ENCODE results near the gene PHACTR1.

PHACTR1 gene

DNA sequence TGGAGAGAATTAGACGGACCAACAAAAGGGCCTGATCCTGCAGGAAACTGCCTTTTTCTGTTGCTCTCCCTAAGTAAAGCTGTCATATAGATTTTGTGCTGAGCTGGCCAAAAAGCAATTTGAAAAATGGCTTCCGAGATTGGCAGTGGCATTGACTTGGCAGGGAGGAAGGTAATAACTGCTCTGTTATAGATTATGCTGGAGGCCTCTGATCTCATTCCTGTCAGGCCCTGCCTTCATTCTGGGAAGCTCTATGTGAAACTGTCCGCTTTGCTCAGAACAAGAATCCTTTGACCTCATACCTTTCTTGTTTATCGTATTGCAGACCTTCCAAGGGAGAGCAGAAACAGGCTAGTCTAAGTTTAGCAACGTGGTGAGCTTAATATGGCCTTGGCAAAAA is 234.4 kb downstream of the PHACTR1 start:
- no peak for DNase-seq (ENCODE audit: low read depth in 2 of 2)

DNA sequence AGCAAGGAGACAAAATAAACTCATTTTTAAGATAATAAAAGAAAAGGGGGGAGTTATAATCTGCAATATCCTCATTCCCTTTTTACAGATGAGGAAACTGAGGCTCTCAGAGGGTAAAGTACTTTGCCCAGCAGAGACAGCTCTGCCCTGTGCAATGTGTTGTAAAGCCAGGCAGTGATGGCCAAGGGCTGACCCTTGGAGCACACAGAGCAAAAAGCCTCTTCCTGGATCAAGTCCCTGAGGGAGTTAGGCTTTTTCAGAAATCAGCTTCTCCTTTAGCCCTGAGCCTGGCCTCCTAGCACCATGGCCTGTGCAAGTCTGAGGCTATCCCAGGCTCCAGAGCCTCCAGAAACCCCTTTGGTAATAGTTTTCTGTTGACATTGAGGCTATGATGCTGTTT is 234.8 kb downstream of the PHACTR1 start:
- no peak for DNase-seq (ENCODE audit: low read depth in 2 of 2)

DNA sequence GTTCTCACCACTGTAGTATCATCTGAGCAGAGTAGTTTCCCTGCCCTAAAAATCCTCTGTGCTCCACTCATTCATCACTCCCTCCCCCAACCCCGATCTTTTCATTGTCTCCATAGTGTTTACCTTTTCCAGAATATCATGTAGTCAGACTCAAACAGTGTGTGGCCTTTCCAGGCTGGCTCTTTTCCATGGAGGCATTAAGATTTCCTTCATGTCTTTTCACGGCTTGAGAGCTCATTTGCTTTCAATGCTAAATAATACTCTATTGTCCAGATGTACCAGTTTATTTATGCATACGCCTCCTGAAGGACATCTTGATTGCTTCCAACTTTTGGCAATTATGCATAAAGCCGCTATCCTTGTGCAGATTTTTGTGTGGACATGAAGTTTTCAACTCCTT is 235.8 kb downstream of the PHACTR1 start:
- DNase-seq (ENCODE audit: low read depth in 2 of 2), result no peak

DNA sequence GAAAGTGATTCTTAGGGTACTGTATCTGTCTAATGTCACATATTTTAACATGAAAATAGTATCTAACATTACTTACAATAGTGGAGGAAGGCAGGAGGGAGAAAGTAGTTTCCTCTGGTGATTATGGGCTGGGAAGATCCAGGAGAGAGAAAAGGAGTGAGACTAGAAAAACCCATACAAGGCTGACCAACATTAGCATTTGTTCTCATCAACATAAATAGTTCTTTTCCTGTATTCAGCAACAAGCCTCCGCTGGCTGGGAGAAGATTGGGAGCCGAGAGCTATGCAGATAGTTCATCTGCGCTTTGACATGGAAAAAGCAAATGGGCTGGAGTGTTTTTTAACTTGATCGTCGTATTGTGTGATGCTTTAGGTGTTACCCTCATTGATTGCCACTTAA is 239.4 kb downstream of the PHACTR1 start:
- no peak for DNase-seq (ENCODE audit: low read depth in 2 of 2)

DNA sequence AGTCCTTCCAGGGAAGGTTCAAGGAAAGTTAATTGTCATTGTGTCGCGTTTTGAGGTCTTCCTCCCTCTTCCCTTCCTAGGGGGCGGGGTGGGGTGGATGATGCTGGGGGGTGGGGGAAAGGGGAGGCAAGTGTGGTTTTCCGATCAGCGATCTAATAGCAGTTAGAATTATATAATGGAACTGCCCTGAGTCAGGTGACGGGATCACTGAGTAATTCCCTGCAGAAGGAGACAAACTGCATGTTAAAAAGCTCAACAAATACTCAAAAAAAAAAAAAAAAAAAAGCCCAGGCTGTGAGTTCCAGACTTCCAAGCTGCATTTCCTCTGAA is 240.4 kb downstream of the PHACTR1 start:
- no peak for DNase-seq (ENCODE audit: low read depth in 2 of 2)

DNA sequence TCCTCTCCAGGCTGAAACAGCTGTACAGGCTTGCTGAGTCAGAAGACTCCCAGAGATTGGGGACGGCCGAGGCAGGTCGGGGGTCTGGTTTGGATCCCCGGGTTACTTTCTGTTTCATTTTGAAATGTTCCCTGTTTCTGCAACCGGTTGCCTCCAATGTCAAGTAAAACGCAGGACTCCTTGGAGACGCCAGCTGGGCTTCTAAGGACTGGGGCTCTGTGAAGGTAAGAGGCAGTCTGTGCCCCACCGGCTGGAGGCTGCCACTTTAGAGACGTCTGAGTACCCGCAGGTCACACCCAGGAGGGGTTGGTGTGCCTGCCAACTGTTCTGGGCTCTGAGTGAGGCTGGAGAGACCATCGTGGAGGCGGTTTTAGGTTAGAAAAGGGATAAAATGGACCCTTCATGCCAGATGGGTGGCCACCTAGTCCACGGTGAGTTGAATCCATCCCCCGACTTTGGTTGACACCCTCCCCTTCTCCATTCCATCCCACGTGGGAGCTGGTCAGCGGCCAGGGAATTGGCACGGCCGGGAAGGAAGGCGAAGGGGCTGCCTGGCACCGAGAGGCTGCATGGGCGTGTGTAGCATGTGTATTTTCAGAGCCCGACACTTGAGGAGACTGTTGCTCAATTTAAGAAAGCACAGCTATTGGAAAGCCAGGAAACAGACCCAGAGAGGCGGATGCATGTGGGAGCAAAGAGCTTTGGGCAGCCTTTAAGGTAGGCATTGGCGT is 240.9 kb downstream of the PHACTR1 start:
- no peak for DNase-seq (ENCODE audit: low read depth in 2 of 2)

DNA sequence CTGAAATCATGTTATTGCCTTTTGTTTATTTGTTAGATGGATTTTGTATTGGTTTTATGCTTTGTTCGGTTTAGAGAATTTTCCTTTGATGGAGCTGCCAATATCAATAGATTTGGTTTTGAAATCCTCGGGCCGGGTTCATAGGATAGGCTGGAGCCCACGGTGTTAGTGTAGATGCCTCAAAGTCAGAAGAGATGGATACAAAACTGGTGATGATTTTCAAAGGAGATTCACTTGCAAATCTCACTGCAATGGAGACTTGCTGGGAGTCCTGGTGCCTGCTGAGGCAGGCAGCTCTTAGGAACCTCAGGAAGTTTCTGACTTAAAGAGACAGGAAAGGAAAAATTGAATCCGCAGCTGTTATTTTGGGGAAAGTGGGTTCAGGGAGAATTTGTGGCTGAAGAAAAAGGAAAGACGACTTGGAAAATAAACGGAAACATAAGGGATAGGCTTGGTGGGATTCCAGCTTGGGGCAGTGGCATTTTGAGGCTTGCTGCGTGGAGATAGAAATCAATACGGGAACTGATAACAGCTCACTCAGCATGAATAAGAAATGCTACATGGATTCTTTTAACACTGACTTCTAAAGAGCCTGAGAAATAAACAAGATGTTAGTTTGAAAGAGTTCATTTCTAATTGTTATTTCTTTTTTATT is 241.6 kb downstream of the PHACTR1 start:
- no peak for DNase-seq (ENCODE audit: low read depth in 2 of 2)

DNA sequence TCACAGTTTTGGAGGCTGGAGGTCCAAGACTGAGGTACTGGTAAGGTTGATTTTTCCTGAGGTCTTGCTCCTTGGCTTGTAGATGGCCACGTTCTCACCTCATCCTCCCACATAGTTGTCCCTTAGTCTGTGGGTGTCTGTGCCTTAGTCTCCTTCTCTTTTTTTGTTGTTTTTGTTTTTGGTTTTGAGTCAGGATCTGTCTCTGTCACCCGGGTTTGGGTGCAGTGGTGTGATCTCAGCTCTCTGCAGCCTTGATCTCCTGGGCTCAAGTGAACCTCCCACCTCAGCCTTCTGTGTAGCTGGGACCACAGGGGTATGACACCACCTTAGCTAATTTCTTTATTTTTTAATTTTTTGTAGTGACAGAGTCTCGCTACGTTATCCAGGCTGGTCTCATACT is 245.2 kb downstream of the PHACTR1 start:
- DNase-seq (ENCODE audit: low read depth in 2 of 2), result no peak

DNA sequence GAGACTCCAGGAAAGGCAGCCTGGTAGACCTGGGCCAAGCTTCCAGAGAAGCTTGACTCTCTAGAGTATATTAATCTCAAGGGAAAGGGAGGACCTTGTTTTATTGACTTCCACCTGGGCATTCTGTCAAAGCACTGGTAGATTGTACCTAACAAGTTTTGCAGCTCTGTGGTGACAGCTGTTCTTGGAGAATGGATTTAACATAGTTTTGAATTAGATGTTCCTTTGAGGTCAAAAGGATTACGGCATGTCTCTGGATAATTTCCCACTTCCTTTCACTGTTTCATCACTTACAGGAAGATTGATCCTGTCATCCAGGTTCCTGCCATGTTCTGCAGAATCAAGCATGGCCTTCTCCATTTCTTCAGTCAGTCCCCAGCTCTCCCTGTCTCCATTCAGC is 246.0 kb downstream of the PHACTR1 start:
- DNase-seq (ENCODE audit: low read depth in 2 of 2), result no peak

DNA sequence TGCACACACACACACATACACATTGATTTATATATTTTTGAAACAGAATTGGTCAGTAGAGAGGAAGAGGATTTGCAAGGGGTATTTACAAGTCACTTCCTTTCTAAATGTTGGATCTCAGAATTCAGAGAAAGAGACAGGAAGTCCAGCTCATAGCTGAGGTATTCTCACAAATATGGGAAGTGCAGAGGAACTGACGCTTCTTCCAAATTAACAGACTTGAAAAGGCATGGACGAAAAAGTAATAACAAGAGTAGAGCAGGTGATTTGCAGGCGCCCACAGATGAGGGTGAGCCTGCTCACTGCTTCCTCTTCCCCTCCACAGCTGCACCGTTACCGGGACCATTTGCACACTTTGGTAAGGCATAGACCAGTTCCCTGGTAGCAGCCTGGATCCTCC is 246.4 kb downstream of the PHACTR1 start:
- DNase-seq (ENCODE audit: low read depth in 2 of 2), result no peak

DNA sequence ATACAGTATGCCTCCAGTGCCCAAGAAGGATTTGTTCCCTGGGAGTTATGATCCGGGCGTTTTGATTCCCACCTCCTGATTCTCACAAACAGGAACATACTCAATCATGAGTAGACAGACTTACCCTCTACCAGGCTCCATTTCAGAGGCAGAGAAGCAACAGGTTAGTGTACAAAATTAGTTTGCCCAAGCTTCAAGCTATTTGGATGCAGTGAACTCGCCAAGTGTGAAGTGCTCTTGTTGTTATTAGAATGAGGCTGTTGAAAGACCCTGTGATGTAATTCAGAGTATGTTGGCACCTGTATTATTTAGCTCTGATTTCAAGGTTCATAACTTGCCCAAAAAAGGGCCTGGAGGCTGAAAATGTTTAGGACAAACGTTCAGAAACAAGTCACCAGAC is 247.0 kb downstream of the PHACTR1 start:
- no peak for DNase-seq (ENCODE audit: low read depth in 2 of 2)

DNA sequence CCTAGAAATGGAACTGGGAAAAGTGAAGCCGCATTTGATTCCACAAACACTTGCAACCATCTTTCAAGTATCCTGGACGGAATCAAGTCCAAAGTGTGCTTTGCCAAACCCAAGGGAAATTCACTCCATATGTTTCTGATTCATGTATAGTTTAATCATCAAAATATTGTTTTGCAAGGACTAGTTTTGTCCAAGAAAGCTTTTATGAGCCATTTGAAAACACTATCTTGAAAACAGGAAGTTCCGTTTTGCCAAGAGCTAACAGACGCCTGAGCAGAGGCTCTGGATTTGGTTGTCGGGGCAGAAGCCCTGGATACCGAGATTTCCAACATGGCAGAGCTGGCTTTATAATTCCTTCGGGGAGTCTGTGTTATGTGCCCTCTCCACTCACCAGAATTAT is 251.1 kb downstream of the PHACTR1 start:
- DNase-seq (ENCODE audit: low read depth in 2 of 2), result no peak

DNA sequence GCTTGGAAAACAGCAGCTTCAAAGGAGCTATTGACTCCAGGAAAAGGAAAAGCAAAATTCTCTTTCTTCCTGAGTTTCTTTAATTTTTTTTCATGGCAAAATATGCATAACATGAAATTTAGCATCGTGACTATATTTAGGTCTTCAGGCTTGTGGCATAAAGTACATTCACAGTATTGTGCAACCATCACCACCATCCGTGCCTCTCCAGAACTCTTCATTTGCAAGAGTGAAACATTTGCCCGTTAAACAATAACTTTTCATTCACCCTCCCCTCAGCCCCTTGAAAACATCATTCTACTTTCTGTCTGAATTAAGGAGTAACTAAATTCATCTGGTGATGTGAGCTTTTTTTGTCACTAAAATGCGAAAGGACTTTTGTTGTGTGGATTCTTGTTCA is 251.7 kb downstream of the PHACTR1 start:
- no peak for DNase-seq (ENCODE audit: low read depth in 2 of 2)

DNA sequence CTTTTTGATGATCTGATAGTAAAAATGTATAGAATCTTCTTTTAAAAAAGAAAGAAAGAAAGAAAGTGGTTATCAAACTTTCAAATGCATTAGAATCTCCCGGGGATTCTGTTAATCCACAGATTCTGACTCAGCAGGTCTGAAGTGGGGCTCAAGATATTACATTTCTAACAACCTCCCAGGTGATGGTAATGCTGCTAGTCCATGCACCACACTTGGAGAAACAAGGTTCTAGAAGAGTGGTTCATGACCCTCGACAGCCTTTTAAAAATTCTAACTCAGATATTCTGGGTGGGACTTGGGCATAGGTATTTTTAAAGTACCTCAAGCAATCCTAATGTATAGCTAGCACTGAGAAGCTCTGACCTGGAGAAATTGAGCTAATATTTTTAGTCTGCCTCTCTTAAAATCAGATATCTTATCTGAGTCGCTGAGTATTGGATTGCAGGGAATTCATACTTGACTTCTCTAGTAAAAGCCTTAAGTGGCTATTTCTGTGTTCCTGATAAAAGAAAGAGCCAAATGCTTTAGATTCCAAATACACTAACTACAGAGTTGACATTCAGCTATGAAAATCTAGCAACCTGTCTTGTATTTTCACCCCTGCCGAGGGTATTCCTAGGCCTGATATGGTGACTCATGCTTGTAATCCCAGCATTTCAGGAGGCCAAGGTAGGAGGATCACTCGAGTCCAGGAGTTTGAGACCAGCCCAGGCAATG is 252.4 kb downstream of the PHACTR1 start:
- no peak for DNase-seq (ENCODE audit: low read depth in 2 of 2)

DNA sequence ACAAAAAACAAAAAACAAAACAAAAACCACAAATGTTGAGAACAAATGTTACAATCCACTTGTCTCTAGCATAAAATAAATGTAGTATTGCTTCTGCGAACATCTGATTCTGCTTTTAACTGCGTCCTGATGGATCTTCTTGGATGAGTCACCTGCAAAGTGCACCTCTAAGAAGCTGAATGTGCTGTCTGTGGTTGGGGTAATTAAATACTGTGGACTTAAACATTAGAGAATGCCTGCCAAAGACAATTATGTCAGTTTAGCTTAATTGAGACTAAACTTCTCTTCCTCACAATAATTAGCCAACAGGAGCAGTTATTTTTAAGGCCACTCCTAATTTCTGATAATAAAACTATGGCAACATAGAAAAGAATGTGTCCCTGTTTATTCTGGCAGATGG is 253.4 kb downstream of the PHACTR1 start:
- no peak for DNase-seq (ENCODE audit: low read depth in 2 of 2)

DNA sequence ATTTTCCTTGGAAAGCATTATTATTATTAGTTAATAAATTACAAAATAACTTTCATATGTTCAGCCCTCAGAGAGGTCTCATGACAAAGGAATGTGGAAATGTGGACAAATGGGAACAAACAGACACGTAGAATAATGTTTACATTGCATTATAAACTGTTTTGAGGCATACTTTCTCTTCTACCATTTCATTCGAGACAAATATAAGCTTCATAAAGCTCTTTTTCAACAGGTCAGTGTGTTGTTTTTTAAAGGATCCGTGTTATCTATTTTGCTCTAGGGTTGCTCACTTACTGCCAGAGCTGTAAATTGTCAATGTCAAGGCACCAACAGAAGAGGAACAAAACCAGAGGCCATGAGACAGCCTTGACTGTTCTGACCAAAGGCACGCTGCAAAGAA is 256.8 kb downstream of the PHACTR1 start:
- no peak for DNase-seq (ENCODE audit: low read depth in 2 of 2)

DNA sequence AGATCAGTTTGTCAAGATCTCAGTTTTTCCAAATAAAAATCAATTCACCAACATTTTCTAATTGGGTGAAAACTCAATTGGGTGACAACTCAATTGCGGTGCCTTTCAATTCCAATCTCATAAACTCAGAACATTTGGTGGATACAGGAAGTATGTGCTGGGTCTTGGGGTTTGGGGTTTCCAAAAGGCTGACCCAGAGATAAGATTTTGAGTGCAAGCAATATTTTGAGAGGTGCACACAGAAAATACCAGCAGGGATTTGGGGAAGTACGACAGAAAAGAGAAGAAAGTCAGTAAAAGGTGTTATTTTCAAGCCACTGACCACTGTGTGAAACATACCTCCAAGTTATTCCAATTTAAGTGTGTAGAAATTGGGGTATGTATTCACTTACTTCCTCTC is 258.0 kb downstream of the PHACTR1 start:
- no peak for DNase-seq (ENCODE audit: low read depth in 2 of 2)

DNA sequence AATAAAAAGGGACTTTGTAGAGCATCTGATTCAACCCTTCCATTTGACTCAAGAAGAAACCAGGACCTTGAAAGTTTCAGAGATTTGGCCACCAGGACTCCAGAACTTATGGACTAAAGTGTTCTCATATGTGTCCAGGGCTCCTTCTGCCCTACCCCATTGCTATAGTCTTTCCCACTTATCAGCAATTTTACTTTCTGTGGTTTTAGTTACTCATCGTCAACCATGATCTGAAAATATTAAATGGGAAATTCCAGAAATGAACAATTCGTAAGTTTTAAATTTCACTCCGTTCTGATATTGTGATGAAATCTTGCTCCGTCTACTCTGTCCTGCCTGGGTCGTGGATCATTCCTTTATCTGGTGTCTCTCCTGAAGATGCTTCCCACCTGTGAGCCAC is 259.8 kb downstream of the PHACTR1 start:
- no peak for DNase-seq (ENCODE audit: low read depth in 2 of 2)

DNA sequence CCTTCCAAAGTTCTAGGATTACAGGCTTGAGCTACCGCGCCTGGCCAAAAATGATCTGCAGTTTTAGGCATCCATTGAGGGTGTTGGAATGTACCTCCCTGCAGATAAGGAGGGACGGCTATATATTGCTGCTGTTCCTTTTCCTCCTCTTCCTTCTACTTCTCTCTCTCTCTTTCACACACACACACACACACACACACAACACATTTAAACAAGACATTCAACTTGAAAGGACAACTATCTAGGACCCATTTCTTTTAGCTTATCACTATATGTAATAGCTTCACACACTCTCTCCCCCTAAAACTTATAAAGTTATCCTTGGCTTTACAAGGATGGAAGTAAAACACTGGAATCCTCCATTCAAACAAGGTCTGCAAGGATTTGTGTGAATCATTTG is 260.6 kb downstream of the PHACTR1 start:
- DNase-seq (ENCODE audit: low read depth in 2 of 2), result no peak

DNA sequence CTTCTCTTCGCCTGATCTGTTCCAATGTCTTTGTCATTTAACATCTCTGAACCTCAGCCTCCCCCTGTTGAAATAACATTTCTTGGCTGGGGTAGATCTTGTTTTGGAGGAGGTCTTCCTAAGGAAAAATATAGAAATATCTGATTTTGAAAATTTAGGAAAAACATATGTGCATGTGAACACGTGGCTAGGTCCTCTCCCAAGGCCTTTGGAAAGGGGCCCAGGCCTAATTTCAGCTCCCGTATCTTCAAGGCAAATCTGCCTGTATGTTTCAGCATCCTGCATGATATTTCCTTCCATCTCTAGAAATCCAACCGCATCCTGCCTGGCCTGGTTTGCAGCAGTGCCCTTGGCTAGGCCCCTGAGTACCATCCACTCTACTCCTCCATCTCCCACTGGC is 261.2 kb downstream of the PHACTR1 start:
- no peak for DNase-seq (ENCODE audit: low read depth in 2 of 2)

DNA sequence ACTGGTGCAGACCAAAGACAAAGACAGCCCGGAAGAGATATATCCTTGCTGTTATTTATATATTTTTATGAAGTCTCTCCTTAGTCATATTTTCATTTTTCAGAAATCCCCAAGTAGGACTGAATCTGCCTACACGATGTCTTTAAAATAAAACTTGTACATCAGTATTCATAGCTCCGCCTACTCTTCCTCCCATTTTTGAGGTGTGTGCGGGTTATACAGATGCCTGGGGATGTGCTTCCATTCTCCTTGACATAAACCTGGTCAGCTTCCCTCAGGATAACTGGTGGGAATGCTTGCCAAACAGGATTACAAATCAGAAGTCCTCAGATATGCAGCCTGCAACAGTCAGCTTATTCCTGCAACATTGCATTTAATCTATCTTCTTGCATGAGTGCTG is 264.2 kb downstream of the PHACTR1 start:
- DNase-seq (ENCODE audit: low read depth in 2 of 2), result no peak

DNA sequence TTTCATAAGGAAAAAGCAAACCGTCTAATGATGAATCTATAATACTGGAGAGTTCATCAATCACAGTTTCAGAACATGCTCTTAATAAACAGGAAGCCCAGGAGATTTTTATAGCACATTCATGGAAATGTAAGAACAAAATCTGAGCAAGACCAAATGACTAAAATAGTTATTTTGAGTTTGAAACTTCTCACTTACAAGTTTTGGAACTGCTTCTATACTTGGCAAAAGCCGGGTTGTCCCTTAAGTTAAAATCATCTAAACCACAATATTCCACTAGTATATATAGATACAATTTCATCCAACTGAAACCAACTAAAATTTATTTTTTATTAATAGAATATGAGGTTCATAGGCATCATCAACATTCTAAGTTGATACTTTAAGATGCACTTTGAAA is 268.2 kb downstream of the PHACTR1 start:
- DNase-seq (ENCODE audit: low read depth in 2 of 2), result no peak

DNA sequence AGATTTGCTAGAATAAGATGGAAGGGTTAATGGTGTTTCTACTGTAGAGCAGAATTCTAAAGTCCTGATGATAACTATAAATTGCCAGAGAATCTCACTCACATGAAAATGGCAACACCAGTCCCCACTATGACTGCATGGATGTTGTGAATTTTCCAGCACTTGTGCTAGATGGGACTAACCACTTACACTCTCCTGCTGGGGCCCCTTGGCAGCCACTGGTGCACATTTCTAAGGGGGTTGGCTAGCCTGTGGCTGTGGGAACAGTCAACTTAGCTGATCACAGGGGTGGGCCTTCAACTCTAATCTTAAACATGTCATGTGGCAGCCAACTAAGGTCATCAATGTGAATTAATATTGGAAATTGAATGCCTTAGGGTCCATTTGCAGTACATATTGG is 271.2 kb downstream of the PHACTR1 start:
- no peak for DNase-seq (ENCODE audit: low read depth in 2 of 2)
